Nephron (organoid): Measurements from ENCODE around the gene MLXIP.

Experiments
- H3K27ac Mint-ChIP-seq, 3 experiments: 2 replicates each; pipeline ENCODE4 v1.8.0; 2020; ENCODE audit warnings: mixed read lengths in 3 of 3, mild to moderate bottlenecking in 2 of 3, moderate library complexity in 1 of 3
- H3K27me3 Mint-ChIP-seq: 2 replicates; pipeline ENCODE4 v1.8.0; 2021; ENCODE audit warnings: low read depth, mild to moderate bottlenecking, moderate library complexity, mixed read lengths
- H3K36me3 Mint-ChIP-seq: 2 replicates; pipeline ENCODE4 v1.8.0; 2020; ENCODE audit warnings: low read depth, mixed read lengths
- H3K4me1 Mint-ChIP-seq: 2 replicates; pipeline ENCODE4 v1.8.0; 2020; ENCODE audit warnings: mixed read lengths
- H3K4me3 Mint-ChIP-seq, 3 experiments: 2 replicates each; pipeline ENCODE4 v1.8.0; 2020; ENCODE audit warnings: mild to moderate bottlenecking in 3 of 3, mixed read lengths in 3 of 3, moderate library complexity in 2 of 3
- H3K9me3 Mint-ChIP-seq: 2 replicates; pipeline ENCODE4 v1.8.0; 2020; ENCODE audit warnings: mixed read lengths
- CTCF ChIP-seq, 3 experiments: fragments of 200-600 bp; sonication (generic); IDR thresholded peaks; one replicate each; pipeline ENCODE4 v1.5.0; 2021; ENCODE audit warnings: antibody characterized with exemption in 3 of 3; ENCODE audit not compliant: unreplicated experiment in 3 of 3

The MLXIP gene

GRCh38 chr12:122138181-122138580, 59.6 kb downstream of the MLXIP start:
- Mint-ChIP-seq H3K36me3 (peaks cover 49% of the 10 kb centered on the region), H3K27me3 (peaks cover 3% of the 10 kb centered on the region), H3K4me1 (no peaks in the 10 kb centered on the region), H3K27ac (no peak overlapping the region), H3K4me3 (no peak overlapping the region), H3K9me3 (no peaks in the 10 kb centered on the region)
- no peak for TF ChIP-seq CTCF (IDR thresholded peaks at IDR 0.05; ENCODE audit: unreplicated experiment in 3 of 3)

- Mint-ChIP-seq H3K4me1 (no peaks in the 10 kb centered on the region), H3K4me3 (no peak overlapping the region)
Measured at GRCh38 chr12:122138616-122139015, 60.1 kb downstream of the MLXIP start.

GRCh38 chr12:122139266-122139665, 60.7 kb downstream of the MLXIP start:
- no peaks in the 10 kb centered on the region for H3K9me3 Mint-ChIP-seq
- no peak overlapping the region for H3K4me3 Mint-ChIP-seq
- H3K4me1 Mint-ChIP-seq, result no peaks in the 10 kb centered on the region
- H3K36me3 Mint-ChIP-seq, result peaks cover 49% of the 10 kb centered on the region
- peaks cover 3% of the 10 kb centered on the region for H3K27me3 Mint-ChIP-seq
- H3K27ac Mint-ChIP-seq, result no peak overlapping the region
- no peak for TF ChIP-seq CTCF (IDR thresholded peaks at IDR 0.05; ENCODE audit: unreplicated experiment in 3 of 3)

More at GRCh38 chr12:122138616-122139015, 60.1 kb downstream of the MLXIP start:
- TF ChIP-seq CTCF (IDR thresholded peaks at IDR 0.05; ENCODE audit: unreplicated experiment in 3 of 3), result no peak
- H3K27ac Mint-ChIP-seq, result no peak overlapping the region
- no peaks in the 10 kb centered on the region for H3K9me3 Mint-ChIP-seq
- H3K36me3 Mint-ChIP-seq, result peaks cover 49% of the 10 kb centered on the region
- peaks cover 3% of the 10 kb centered on the region for H3K27me3 Mint-ChIP-seq

- Mint-ChIP-seq H3K36me3 (peaks cover 47% of the 10 kb centered on the region), H3K9me3 (no peaks in the 10 kb centered on the region), H3K27me3 (peaks cover 3% of the 10 kb centered on the region), H3K4me1 (no peaks in the 10 kb centered on the region), H3K4me3 (no peak overlapping the region), H3K27ac (no peak overlapping the region)
- TF ChIP-seq CTCF (IDR thresholded peaks at IDR 0.05; ENCODE audit: unreplicated experiment in 3 of 3), result no peak
Measured at GRCh38 chr12:122139941-122140340, 61.4 kb downstream of the MLXIP start.

GRCh38 chr12:122140467-122141257, 62.1 kb downstream of the MLXIP start:
- Mint-ChIP-seq H3K9me3 (no peaks in the 10 kb centered on the region), H3K27ac (no peak overlapping the region), H3K27me3 (peaks cover 3% of the 10 kb centered on the region), H3K4me3 (no peak overlapping the region), H3K36me3 (peaks cover 46% of the 10 kb centered on the region), H3K4me1 (no peaks in the 10 kb centered on the region)
- no peak for TF ChIP-seq CTCF (IDR thresholded peaks at IDR 0.05; ENCODE audit: unreplicated experiment in 3 of 3)
